DOHH2 (cell line): ENCODE measurements around the gene MCMBP.

Experiments
- CTCF ChIP-seq: fragments of 200-600 bp; sonication (generic); IDR thresholded peaks from one replicate; pipeline ENCODE4 v1.5.1; 2014; ENCODE audit warnings: antibody characterized with exemption, mild to moderate bottlenecking, low read depth, low read length; ENCODE audit not compliant: poor library complexity, severe bottlenecking
- EZH2phosphoT487 ChIP-seq: fragments of 200-600 bp; sonication (generic); IDR thresholded peaks from 2 replicates; pipeline ENCODE4 v1.6.1; 2017; ENCODE audit warnings: borderline replicate concordance, mild to moderate bottlenecking, antibody characterized with exemption, low read length, moderate library complexity, mixed read lengths

- TF ChIP-seq CTCF (no peak), EZH2phosphoT487 (no peak)
Measured at GRCh38 chr10:119852277-119852676, 20.4 kb downstream of the MCMBP start.
